CD4-positive, alpha-beta T cell treated with Interleukin-6 at 100 ng/mL for 8 hours (primary cell): Measurements from ENCODE around the gene FBXL3.
"Not testable (repeated sequence)": the region's sequence is repeated elsewhere in the genome, so short reads cannot be mapped to it uniquely, and the experiment has no call there.

Experiments used
- DNase-seq: peaks from one replicate; pipeline ENCODE4 v3.0.0-alpha.2; 2020; ENCODE audit warnings: mixed read lengths, low spot score

FBXL3 gene

DNA sequence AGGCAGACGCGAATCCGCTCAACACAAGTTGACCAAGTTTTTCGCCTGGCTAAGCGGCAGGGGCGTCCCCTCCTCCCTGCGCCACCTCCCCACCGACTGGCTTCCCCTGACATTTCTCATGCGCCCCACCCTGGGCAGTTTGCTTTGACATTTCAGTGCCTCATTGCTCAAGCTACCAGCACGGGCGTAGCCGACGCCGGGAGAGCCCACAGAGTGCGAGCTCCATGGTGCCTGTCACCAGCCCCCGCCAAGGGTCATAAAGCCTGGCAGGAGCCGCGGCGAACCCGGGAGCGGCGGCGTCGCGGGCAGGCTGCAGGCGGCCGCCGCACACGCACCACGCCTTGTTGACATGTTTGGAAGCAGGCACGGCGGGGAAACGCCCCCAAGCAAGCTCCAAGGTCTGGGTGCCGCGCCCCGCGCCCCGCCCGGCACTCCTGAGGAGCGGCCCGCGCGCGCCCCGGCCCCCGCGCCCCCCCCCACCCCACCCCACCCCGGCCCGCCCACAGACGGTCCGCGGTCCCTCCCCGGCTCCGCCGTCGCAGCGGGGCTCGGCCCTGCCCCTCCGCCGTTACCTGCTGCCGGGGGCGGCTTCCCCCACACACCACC is 601 bp downstream of the FBXL3 start:
- peak; percentile 79 for DNase-seq

DNA sequence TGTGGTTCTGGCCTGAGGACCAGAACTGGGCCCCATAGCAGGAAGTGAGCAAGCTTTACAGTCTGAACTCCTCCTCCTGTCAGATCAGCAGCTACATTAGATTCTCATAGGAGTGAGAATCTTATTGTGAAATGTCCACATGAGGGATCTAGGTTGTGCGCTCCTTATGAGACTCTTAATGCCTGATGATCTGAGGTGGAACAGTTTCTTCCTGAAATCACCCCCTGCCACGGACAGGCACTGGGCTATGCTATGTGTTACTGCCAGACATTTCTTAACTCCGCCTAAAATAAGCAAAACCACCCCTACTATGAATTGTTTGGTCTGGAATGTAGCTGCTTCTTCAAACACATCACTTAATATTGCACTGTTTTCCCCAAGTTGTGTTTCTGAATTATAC is 4.6 kb downstream of the FBXL3 start:
- no peak for DNase-seq

DNA sequence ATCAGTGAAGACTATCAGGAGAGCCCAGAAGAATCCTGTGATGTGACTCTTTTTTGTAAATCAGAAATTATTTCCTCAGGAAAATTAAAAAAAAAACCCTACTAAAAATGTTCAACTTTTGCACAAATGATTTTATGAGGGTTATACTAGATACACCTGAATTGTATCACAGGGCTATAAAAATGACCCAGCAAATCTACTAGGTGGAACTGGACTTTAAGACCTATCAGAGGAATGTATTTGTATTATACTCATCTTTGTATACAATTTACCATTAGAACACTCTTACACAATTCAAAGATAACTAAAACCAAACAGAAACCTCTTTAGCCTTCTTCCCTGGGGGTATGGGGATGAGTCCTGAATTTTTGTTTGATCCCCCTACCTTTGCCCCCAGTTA is 7.2 kb downstream of the FBXL3 start:
- no peak for DNase-seq

DNA sequence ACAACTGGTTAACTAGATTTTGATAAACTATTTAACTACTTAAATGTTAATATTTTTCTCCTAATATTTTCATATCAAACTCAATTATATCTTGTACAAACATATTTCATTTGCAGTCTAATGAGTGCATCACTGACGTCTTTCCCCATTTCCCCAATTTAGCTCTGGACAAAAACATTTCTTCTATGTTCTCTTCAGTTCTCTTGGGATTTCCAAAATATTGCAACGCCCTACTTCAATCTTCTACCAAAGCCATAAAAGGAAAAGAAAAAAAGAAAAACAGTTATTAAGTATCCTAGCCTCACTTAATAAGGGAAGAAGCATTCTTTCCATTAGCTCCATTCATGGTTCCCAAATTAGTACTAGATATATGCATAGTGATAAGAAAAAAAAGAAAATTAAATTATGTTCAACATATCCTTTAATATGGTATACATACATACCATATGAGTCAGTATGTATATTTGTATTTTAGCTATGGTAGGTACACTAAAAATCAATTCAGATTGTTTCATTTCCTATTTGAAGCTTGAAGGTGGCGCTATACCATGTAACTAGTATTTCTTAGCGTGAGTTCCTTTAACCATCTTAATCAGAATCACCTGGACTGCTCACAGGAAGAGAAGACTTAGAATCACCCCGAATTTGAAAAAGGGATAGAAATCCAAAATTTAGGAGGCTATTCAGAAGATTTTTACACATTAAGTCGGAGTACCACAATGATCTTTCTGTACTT is 9.9 kb downstream of the FBXL3 start:
- no peak for DNase-seq

DNA sequence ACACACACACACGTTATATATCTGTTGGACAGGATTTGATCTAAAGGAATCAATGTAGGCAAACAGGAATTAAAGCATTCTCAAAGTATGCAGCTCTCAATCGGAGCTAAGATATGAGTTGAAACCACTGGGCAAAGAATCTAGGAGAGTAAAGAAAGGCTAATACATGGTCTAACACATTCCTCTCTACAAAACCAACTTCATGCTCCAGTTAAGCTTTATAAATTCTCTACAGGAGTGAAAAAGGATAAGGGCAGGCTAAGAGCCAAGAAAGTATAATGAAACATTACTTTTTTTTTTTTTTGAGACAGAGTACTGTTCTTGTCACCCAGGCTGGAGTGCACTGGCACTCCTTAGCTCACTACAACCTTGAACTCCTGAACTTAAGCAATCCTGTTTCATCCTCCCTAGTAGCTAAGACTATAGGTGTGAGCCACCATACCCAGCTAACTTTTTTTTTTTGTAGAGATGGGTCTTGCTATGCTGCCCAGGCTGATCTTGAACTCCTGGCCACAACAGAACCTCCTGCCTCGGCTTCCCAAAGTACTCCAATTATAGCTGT is 10.6 kb downstream of the FBXL3 start:
- DNase-seq = no peak

DNA sequence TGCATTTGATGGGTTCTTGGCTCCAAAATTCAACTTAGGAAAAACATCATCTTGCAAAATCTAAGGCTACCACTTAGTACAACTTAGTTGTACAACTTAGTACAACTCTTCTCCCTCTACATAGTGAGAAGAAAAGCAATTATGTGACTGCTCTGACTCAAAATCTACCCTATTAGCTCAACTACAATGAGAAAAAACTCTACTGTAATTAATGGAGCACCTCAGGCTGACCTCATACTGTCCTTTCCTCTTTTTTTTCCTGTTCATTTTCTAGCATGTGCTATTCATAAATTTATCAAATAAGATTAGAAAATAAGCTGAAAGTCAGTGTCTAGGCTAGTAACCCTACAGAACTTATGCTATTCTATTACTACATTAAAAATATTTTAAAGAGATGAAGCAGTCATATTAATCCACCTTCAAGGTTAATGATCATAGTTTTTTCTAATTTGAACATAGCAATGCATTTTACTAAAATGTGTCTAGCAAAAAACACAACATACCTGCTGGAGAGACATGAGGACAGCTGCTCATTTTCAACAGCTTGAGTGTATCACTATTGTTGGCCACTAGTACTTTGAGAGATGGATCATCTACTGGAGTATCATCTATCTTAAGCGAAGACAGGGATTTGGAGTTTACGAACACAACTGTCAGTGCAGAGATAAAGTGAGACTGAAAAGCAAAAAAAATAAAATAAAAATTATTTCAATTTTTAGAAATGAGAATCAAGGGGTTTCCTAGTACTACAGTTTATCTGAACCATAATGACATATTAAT is 11.9 kb downstream of the FBXL3 start:
- no peak for DNase-seq

DNA sequence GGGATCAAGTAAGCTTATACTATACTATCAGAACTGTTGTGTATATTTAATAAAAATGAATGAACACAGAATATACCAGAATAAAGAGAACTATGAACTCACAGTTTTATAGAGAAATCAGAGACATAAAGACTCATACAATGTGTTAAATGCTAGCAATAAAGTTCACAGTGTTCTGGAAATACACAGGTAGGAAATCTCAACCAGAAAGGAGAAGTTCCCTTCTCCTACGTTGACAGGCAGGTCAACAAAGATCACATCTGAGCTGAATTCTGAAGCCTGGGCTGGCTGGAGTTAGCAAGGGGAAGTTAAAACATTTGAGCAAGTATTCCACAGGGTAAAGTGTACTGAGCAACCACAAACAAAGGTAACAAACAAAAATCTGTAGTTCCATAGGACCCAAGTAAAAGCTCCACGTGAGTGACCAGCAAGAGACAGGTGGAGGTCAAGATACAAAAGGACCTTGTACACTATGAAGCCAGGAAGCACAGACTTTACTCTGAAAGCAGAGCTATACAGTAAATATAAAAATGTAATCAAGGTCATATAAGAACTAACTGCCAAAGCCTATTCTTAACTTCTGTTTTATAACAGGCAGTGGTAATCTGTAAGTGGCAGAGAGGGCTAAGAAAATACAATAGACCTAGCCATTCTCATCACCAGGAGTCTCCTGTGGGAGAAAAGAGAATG is 13.0 kb downstream of the FBXL3 start:
- no peak for DNase-seq

DNA sequence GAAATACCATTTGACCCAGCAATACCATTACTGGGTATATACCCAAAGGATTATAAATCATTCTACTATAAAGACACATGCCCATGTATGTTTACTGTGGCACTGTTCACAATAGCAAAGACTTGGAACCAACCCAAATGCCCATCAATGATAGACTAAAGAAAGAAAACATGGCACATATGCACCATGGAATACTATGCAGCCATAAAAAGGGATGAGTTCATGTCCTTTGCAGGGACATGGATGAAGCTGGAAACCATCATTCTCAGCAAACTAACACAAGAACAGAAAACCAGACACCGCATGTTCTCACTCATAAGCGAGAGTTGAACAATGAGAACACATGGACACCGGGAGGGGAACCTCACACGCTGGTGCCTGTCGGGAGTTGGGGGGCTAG is 17.2 kb downstream of the FBXL3 start:
- not testable (repeated sequence) for DNase-seq

DNA sequence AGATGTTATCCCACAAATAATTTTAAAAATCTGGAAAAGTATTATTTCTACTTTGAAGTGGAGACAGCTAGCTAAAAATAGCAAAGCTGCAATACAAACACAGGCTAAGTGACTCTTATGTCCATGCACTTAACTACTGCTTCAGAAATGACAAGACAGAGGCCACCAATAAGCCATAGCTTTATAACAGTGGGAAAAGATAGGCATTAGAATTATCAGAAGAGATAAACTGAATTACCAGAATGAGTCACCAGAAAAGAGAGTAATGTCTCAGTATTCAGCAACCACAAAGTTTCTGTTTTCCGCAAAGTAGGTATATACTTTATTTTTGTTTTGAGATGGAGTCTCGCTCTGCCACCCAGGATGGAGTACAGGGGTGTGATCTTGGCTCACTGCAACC is 17.9 kb downstream of the FBXL3 start:
- no peak for DNase-seq

DNA sequence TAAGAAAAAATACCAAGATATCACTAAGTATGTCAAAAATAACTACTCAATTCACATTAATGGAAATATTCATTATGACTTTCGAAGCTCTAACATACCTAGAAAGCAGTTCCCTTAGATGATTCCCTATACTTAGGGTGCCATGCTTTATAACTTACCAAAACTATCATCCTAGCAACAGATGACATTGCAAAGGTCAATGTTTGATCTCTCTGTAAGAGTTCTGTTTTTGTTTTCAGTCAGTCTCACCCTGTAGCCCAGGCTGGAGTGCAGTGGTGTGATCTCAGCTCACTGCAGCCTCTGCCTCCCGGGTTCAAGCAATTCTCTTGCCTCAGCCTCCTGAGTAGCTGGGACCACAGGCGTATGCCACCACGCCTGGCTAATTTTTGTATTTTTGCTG is 18.6 kb downstream of the FBXL3 start:
- DNase-seq = not testable (repeated sequence)

DNA sequence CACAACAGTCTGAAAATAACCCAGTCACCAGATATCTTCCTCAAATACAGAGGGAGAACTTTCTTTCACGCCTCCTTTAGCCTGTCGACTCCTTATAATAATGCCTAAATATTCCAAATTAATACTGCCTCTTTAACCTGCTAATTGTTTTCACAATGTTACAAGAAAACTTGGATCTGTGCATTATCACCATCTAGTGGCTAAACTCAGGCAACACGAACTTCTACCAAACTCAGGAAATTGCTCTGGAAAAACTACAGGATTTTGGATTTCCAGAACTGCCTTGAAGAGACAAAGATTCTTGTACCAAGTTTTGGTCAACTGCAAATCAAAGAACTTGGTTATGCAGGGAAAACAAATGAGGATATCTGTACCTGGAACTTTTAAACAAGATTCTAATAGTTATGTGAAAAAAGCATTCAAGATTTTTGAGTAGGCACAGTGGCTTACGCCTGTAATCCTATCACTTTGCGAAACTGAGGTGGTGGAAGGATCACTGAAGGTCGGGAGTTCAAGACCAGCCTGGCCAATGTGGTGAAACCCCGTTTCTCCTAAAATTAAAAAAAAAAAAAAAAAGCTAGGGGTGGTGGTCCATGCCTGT is 24.3 kb downstream of the FBXL3 start:
- DNase-seq = no peak

DNA sequence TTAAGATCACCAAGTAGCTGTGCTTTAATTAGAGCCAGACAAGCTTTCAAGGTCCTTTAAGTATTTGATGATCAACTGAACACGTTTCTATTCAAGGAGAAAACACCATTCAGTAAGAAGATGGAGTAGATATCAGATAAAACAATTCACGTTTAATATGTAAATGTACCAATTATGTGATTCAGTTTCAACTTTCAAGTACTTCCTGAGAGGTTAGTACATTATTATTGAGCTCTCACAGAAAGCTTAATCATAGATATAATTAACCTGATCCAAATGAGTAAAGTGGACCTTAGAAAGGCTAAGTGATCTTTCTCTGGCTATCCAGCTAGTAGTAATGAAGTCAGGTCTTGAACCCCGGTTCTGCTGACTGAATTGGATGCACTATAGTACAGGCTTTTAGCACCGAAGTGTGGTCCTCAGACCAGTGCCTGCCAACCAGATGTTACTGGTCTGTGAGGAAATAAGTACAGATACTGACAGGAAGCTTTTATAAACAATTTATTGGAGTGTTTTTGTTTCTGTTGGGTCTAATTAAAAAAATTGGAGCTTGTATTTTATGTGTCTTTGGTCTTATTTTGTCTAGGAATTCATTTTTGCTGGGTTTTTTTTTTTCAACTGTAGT is 24.9 kb downstream of the FBXL3 start:
- DNase-seq = no peak

DNA sequence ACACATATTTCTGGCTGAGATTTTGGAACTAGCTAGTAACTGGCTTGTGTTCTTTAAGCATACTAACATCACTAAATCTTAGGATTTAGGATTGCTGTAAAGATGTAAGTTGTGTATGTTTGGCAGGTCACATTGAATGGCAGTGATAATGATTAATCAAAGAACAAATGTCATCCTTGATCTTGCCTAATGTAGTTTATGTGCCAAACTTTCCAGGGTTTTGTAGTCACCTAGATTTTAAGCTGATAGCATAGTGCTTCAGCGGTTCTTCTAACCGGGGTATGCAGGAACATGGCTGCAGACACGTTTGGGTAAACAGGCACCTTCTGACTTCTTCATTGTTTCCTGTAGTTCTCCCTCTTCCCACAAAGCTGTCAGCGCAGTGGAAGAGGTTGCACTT is 25.4 kb downstream of the FBXL3 start:
- no peak for DNase-seq

DNA sequence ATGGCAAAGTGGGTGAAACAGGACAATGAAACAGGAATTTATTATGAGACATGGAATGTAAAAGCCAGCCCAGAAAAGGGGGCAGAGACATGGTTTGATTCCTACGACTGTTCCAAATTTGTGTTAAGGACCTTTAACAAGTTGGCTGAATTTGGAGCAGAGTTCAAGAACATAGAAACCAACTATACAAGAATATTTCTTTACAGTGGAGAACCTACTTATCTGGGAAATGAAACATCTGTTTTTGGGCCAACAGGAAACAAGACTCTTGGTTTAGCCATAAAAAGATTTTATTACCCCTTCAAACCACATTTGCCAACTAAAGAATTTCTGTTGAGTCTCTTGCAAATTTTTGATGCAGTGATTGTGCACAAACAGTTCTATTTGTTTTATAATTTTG is 26.5 kb downstream of the FBXL3 start:
- DNase-seq = no peak

DNA sequence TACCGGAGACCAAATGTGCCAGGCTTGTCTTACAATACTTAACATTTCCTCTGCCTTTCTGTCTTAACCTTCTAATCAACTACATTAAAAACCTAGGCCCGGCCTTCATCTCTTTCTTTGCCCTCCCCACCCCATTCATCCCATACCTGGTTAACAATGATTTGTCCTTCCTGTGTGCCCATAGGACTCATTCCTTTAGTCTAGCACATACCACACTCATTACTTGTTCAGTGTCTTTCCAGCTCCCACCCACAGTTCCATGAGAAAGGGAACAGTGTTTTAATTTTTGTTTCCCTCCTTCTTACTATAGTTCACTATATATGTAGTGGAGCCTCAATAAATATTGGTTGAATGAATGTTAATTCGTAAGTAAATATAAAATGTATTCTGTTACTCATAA is 32.7 kb downstream of the FBXL3 start:
- no peak for DNase-seq

DNA sequence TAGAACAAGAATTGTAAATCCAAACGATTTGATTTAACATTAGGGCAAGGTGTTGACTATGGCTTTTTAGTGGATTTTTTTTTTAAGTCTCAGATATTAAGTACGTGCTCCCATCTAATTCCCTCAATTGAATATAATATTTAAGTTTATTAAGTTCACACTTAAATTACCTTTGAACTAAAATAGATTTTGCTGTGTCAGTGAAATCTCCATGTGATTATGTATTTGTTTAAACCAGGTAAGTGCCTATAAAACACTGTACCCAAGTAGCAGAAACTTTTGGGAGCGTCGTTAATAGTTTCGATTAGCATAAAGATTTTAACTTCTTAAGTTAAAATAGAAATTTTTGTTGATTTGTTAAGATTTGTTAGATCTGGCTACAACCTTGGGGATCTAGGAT is 33.5 kb downstream of the FBXL3 start:
- no peak for DNase-seq

DNA sequence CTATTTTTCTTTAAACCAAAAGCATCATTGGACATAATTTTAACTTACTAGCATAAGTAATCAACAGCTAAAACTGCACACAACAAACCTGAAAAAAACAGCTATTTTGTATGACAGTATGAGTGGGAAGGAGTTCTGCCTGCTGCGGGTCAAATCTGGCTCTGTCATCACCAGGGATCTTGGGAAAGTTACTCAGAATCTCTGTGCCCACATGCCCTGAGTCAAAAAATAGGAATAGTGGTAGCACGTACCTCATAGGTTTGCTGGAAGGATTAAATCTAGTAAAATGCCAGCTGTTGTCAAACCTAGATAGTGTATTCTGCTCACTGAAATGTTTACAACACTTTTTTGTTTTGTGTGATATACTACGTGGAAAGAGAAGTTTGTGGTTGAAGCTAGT is 33.9 kb downstream of the FBXL3 start:
- DNase-seq = no peak

DNA sequence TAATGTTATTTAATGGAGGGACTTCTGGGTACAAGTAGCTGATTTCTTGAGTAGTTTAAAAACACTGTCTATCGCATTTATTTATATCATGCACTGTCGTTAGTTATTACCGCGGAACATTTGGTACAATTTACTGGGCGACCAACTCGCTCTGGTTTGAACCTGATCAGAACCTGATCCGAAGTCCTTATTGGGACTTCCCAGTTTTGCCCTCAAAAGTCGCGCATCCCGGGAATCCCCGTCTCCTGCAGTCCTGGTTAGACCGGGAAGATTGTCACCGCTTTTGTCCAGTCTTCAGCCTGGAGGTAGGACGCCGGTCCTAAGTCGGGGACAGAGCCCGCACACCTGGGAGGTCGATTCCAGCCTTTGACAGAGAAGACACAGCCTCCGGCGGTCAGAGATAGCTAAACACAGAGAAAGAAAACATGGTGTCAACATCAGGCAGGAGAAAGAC is 34.4 kb downstream of the FBXL3 start:
- no peak for DNase-seq

DNA sequence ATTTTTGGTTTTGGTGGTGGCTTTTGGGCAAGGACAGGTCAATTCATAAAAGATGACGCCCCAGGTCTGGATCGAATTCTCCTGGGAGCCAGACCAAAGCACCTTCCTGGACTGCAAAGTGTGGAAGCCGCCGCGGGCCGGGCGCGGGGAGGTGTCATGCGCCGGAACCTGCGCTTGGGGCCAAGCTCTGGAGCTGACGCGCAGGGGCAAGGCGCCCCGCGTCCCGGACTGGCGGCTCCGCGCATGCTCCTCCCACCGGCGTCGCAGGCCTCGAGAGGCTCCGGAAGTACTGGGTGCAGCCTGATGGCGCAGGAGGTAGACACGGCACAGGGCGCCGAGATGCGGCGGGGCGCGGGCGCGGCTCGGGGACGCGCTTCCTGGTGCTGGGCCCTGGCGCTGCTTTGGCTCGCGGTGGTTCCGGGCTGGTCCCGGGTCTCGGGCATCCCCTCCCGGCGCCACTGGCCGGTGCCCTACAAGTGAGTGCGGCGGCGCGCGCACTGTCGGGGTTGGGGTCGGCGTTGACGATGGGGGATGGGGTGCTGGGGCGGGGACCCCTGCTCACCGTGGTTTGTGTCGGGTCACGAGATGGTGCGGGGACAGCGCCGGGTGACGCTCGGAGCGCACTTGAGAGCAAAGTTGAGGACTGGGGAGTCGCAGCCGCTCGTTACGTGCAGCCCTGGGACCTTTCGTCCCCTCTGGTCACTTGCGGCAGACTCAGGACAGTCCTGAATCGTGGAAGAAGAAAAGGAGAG is 35.0 kb downstream of the FBXL3 start, which contains the start of gene CLN5:
CLN5 (plus strand) TSS at position 286 of the 752 bp plus-strand sequence; CDS start at position 304, 18 bp downstream.
- DNase-seq = peak; percentile 96

DNA sequence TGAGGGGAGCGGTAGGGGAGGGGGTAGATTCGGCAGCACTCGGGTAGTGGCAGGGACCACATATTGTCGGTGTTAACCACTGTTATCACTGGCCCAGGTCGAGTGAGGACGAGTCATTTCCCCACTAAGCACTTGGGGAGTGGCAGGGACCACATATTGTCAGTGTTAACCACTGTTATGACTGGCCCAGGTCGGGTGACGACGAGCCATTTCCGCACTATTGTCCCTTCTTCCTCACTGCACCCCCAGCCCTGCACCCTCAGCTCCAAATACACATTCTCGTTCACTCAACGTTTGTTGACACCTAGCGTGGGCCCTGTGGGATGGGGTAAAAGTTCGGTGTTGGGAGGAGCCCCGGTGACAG is 35.5 kb downstream of the FBXL3 start:
- peak; percentile 79 for DNase-seq

DNA sequence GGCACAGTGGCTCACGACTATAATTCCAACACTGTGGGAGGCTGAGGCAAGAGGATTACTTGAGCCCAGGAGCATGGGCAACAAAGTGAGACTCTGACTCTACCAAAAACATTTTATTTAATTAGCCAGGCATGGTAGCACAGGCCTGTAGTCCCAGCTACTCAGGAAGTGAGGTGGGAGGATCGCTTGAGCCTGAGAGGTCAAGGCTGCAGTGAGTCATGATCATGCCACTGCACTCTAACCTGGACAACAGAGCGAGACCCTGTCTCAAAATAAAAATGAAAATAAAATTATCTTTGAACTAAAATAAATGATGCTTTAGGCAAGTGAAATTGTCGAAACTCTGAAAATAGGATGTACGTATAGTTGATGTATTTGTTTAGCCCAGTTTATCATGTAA is 43.3 kb downstream of the FBXL3 start:
- DNase-seq = no peak
